ENCODE data around the gene SMYD2. TPM values are rescaled to one million over a fixed set of nuclear protein-coding genes. Genes with fewer than 3 reads are reported as not detected.

SMYD2 gene
- total RNA-seq, 1 experiment from 2014 or later, result 6.4 TPM

GRCh38 chr1:214383381-214384372 lies 102.7 kb downstream of the SMYD2 start:
- DNase-seq (ENCODE audit: low spot score) (no peak), ATAC-seq (no peak)
- no peaks in the 10 kb centered on the region for H3K9me3 Mint-ChIP-seq
- no peaks in the 10 kb centered on the region for H3K27me3 Mint-ChIP-seq (ENCODE audit: low read depth)
- peaks cover 29% of the 10 kb centered on the region for H3K4me1 Mint-ChIP-seq
- ChIA-PET POLR2A (no interaction called here), CTCF (no interaction called here)
- H3K36me3 Mint-ChIP-seq, result peaks cover 42% of the 10 kb centered on the region
- no peak overlapping the region for H3K4me3 Mint-ChIP-seq
- H3K27ac Mint-ChIP-seq, result no peak overlapping the region; the same call in 1 of the 2 replicates
- TF ChIP-seq ATF2 (CRISPR knock-in tag; IDR thresholded peaks at IDR 0.05; ENCODE audit: borderline replicate concordance, low read depth) (no peak), NR3C1 (CRISPR knock-in tag; conservative IDR thresholded peaks at IDR 0.05; ENCODE audit: low read depth) (no peak), ZNF423 (CRISPR knock-in tag; IDR thresholded peaks at IDR 0.05) (no peak)

GRCh38 chr1:214384373-214385079 lies 103.6 kb downstream of the SMYD2 start:
- Mint-ChIP-seq H3K4me3 (no peak overlapping the region), H3K4me1 (peaks cover 26% of the 10 kb centered on the region), H3K27me3 (ENCODE audit: low read depth) (no peaks in the 10 kb centered on the region), H3K9me3 (no peaks in the 10 kb centered on the region), H3K36me3 (peaks cover 42% of the 10 kb centered on the region), H3K27ac (no peak overlapping the region)
- TF ChIP-seq ETV6 (CRISPR knock-in tag; IDR thresholded peaks at IDR 0.05), result no peak
- TF ChIP-seq NFATC4 (CRISPR knock-in tag; IDR thresholded peaks at IDR 0.05), result no peak
- TF ChIP-seq, protein P1, sequence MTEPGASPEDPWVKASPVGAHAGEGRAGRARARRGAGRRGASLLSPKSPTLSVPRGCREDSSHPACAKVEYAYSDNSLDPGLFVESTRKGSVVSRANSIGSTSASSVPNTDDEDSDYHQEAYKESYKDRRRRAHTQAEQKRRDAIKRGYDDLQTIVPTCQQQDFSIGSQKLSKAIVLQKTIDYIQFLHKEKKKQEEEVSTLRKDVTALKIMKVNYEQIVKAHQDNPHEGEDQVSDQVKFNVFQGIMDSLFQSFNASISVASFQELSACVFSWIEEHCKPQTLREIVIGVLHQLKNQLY (CRISPR knock-in tag; IDR thresholded peaks at IDR 0.05), result no peak
- no peak for TF ChIP-seq FOXK1 (CRISPR knock-in tag; IDR thresholded peaks at IDR 0.05)
- TF ChIP-seq, protein P2, sequence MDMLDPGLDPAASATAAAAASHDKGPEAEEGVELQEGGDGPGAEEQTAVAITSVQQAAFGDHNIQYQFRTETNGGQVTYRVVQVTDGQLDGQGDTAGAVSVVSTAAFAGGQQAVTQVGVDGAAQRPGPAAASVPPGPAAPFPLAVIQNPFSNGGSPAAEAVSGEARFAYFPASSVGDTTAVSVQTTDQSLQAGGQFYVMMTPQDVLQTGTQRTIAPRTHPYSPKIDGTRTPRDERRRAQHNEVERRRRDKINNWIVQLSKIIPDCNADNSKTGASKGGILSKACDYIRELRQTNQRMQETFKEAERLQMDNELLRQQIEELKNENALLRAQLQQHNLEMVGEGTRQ (CRISPR knock-in tag; IDR thresholded peaks at IDR 0.05), result no peak
- TF ChIP-seq, protein P3, sequence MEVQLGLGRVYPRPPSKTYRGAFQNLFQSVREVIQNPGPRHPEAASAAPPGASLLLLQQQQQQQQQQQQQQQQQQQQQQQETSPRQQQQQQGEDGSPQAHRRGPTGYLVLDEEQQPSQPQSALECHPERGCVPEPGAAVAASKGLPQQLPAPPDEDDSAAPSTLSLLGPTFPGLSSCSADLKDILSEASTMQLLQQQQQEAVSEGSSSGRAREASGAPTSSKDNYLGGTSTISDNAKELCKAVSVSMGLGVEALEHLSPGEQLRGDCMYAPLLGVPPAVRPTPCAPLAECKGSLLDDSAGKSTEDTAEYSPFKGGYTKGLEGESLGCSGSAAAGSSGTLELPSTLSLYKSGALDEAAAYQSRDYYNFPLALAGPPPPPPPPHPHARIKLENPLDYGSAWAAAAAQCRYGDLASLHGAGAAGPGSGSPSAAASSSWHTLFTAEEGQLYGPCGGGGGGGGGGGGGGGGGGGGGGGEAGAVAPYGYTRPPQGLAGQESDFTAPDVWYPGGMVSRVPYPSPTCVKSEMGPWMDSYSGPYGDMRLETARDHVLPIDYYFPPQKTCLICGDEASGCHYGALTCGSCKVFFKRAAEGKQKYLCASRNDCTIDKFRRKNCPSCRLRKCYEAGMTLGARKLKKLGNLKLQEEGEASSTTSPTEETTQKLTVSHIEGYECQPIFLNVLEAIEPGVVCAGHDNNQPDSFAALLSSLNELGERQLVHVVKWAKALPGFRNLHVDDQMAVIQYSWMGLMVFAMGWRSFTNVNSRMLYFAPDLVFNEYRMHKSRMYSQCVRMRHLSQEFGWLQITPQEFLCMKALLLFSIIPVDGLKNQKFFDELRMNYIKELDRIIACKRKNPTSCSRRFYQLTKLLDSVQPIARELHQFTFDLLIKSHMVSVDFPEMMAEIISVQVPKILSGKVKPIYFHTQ (CRISPR knock-in tag; IDR thresholded peaks at IDR 0.05), result no peak
- no peak for TF ChIP-seq ZNF263 (CRISPR knock-in tag; IDR thresholded peaks at IDR 0.05; ENCODE audit: low read depth)
- TF ChIP-seq ATF1 (CRISPR knock-in tag; IDR thresholded peaks at IDR 0.05), result no peak
- no peak for TF ChIP-seq CREM (CRISPR knock-in tag; IDR thresholded peaks at IDR 0.05)
- TF ChIP-seq, protein P4, sequence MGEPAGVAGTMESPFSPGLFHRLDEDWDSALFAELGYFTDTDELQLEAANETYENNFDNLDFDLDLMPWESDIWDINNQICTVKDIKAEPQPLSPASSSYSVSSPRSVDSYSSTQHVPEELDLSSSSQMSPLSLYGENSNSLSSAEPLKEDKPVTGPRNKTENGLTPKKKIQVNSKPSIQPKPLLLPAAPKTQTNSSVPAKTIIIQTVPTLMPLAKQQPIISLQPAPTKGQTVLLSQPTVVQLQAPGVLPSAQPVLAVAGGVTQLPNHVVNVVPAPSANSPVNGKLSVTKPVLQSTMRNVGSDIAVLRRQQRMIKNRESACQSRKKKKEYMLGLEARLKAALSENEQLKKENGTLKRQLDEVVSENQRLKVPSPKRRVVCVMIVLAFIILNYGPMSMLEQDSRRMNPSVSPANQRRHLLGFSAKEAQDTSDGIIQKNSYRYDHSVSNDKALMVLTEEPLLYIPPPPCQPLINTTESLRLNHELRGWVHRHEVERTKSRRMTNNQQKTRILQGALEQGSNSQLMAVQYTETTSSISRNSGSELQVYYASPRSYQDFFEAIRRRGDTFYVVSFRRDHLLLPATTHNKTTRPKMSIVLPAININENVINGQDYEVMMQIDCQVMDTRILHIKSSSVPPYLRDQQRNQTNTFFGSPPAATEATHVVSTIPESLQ (CRISPR knock-in tag; IDR thresholded peaks at IDR 0.05), result no peak
- no peak for TF ChIP-seq MXD4 (CRISPR knock-in tag; IDR thresholded peaks at IDR 0.05; ENCODE audit: borderline replicate concordance)
- TF ChIP-seq PRRX2 (CRISPR knock-in tag; IDR thresholded peaks at IDR 0.05), result no peak
- TF ChIP-seq ZNF532 (CRISPR knock-in tag; IDR thresholded peaks at IDR 0.05; ENCODE audit: borderline replicate concordance), result no peak
- TF ChIP-seq, protein P5, sequence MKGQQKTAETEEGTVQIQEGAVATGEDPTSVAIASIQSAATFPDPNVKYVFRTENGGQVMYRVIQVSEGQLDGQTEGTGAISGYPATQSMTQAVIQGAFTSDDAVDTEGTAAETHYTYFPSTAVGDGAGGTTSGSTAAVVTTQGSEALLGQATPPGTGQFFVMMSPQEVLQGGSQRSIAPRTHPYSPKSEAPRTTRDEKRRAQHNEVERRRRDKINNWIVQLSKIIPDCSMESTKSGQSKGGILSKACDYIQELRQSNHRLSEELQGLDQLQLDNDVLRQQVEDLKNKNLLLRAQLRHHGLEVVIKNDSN (CRISPR knock-in tag; IDR thresholded peaks at IDR 0.05), result no peak
- POLR2A ChIA-PET, result no interaction called here
- no peak for DNase-seq (ENCODE audit: low spot score)
- CTCF ChIA-PET, result no interaction called here
- no peak for ATAC-seq
